ENCODE data around the gene GABRA1. TPM values are rescaled to one million over a fixed set of nuclear protein-coding genes. Genes with fewer than 3 reads are reported as not detected.

Gene GABRA1
- total RNA-seq, 4 donors from 2014 or later: not detected

DNA sequence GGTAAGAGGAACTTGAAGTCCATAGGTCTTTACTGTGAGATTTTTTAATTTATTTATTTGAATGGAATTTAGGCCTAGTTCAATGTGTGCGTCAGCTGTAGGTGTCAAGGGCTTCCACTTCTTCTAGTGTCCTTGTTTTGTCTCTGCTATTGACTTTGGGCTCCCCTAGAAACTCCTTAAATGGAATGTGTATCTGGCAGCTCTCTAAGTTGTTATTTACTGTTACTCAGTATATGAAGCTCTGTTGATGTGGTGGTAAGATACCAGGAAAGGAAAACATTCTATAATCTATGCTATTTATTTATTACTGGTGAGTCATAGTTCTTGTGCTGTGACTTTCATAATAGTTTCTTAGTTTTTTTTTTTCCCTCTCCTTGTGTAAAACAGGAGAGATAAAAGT lies 97.1 kb downstream of the GABRA1 start:
- Histone ChIP-seq H3K36me3 (no peaks in the 10 kb centered on the region), H3K4me3 (no peak overlapping the region), H3K9me3 (no peaks in the 10 kb centered on the region), H3K27me3 (no peaks in the 10 kb centered on the region), H3K27ac (replicated peaks in 1 of 4) (no peak overlapping the region), H3K4me1 (no peaks in the 10 kb centered on the region)
- TF ChIP-seq EP300 (IDR thresholded peaks at IDR 0.05) (no peak), POLR2A (IDR thresholded peaks at IDR 0.05; ENCODE audit: low read depth) (no peak), POLR2AphosphoS5 (IDR thresholded peaks at IDR 0.05) (no peak)
- TF ChIP-seq, protein P1, sequence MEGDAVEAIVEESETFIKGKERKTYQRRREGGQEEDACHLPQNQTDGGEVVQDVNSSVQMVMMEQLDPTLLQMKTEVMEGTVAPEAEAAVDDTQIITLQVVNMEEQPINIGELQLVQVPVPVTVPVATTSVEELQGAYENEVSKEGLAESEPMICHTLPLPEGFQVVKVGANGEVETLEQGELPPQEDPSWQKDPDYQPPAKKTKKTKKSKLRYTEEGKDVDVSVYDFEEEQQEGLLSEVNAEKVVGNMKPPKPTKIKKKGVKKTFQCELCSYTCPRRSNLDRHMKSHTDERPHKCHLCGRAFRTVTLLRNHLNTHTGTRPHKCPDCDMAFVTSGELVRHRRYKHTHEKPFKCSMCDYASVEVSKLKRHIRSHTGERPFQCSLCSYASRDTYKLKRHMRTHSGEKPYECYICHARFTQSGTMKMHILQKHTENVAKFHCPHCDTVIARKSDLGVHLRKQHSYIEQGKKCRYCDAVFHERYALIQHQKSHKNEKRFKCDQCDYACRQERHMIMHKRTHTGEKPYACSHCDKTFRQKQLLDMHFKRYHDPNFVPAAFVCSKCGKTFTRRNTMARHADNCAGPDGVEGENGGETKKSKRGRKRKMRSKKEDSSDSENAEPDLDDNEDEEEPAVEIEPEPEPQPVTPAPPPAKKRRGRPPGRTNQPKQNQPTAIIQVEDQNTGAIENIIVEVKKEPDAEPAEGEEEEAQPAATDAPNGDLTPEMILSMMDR (IDR thresholded peaks at IDR 0.05): no peak
- 83% methylated on average over 1 of the region's 1 CpG for WGBS
- no peak for DNase-seq (ENCODE audit: extremely low spot score)
- intact Hi-C loops (cut with DNase I): no loop called here

DNA sequence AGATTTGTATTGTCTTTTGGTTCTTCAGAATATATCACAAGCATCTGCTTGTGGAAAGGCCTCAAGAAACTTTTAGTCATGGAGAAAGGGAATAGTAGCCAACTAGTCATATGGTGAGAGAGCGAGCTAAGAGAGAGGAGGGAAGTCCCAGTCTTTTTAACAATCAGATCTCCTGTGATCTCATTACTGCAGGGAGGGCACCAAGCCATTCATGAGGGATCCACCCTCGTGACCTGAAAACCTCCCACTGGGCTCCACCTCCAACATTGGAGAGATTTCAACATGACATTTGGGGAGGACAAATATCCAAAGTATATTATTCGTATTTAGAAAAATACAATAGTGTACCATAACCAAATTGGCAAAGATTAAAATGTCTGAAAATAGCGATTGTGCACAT lies 99.0 kb downstream of the GABRA1 start:
- no peak overlapping the region for H3K27ac ChIP-seq (replicated peaks in 1 of 4)
- no peaks in the 10 kb centered on the region for H3K9me3 ChIP-seq
- intact Hi-C loops (cut with DNase I): no loop called here
- TF ChIP-seq, protein P1 (IDR thresholded peaks at IDR 0.05): no peak
- TF ChIP-seq EP300 (IDR thresholded peaks at IDR 0.05) (no peak), POLR2AphosphoS5 (IDR thresholded peaks at IDR 0.05) (no peak), POLR2A (IDR thresholded peaks at IDR 0.05; ENCODE audit: low read depth) (no peak)
- H3K36me3 ChIP-seq: no peaks in the 10 kb centered on the region
- H3K4me1 ChIP-seq: no peaks in the 10 kb centered on the region
- no peak overlapping the region for H3K4me3 ChIP-seq
- DNase-seq (ENCODE audit: extremely low spot score): no peak
- 62% methylated on average over 4 of the region's 4 CpGs for WGBS
- H3K27me3 ChIP-seq: no peaks in the 10 kb centered on the region

Other genes with a start within 250 kb of the GABRA1 start
- gene GABRA6, start 162.4 kb upstream of the GABRA1 start, total RNA-seq: not detected
- under 1 TPM in 3 of 4 donors, not detected in 1; 0.06 to 0.50 (median 0.39) TPM for gene GABRG2, start 219.7 kb downstream of the GABRA1 start, total RNA-seq

Measured in esophagus muscularis mucosa (tissue), 4 donors.